ENCODE data around the gene SLC24A3. TPM values are rescaled to one million over a fixed set of nuclear protein-coding genes. Genes with fewer than 3 reads are reported as not detected.

The SLC24A3 gene
- total RNA-seq, 2 donors from 2014 or later, result 1.4 to 3.7 TPM

- Histone ChIP-seq H3K36me3 (no peaks in the 10 kb centered on the region), H3K9me3 (no peaks in the 10 kb centered on the region), H3K27ac (no peak overlapping the region), H3K4me3 (no peak overlapping the region), H3K27me3 (no peaks in the 10 kb centered on the region), H3K4me1 (no peaks in the 10 kb centered on the region)
- peak; percentile 21 for DNase-seq (ENCODE audit: low spot score)
- TF ChIP-seq, protein P1, sequence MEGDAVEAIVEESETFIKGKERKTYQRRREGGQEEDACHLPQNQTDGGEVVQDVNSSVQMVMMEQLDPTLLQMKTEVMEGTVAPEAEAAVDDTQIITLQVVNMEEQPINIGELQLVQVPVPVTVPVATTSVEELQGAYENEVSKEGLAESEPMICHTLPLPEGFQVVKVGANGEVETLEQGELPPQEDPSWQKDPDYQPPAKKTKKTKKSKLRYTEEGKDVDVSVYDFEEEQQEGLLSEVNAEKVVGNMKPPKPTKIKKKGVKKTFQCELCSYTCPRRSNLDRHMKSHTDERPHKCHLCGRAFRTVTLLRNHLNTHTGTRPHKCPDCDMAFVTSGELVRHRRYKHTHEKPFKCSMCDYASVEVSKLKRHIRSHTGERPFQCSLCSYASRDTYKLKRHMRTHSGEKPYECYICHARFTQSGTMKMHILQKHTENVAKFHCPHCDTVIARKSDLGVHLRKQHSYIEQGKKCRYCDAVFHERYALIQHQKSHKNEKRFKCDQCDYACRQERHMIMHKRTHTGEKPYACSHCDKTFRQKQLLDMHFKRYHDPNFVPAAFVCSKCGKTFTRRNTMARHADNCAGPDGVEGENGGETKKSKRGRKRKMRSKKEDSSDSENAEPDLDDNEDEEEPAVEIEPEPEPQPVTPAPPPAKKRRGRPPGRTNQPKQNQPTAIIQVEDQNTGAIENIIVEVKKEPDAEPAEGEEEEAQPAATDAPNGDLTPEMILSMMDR (IDR thresholded peaks at IDR 0.05), result no peak
These were observed 71.1 kb downstream of the SLC24A3 start for GRCh38 chr20:19283490-19284025.

DNA sequence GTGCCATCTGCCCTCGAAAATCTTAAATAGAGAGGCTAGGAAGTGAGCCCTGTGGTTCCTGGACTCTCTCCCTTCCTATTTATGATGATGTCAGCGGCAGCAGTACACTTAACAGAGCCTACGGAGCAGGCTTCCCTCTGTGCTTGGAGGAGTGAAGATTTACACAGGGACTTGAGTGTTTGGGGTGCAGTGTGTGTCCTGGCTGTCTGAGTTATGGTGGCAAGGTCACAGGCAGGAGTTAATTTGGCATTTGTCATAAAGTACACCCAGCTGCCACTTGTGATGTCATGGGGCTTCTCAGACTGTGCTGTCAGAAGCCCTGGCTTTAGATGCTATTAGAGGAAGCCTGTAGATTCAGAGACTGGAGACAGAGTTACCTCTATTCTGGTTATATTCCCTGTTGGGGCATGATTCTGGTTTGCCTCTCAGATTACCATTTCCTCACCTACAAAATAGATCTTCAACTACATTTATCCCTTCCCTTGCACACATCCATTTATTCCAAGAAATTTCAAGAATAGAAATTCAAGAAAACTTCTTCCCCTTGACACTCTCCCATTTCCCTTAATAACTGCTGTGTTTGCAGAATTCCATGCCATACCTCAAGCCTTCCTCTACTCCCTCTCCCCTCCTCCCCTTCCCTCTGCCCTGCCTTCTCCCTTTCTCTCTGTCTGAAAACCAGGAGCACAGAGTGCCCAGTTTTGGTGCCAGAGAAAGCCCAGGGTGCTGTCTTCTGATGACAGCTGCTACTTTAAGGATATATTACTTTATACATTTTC lies 72.1 kb downstream of the SLC24A3 start:
- TF ChIP-seq, protein P1 (IDR thresholded peaks at IDR 0.05), result no peak
- Histone ChIP-seq H3K9me3 (no peaks in the 10 kb centered on the region), H3K36me3 (no peaks in the 10 kb centered on the region), H3K4me3 (no peak overlapping the region), H3K27me3 (no peaks in the 10 kb centered on the region), H3K27ac (no peak overlapping the region), H3K4me1 (no peaks in the 10 kb centered on the region)
- peak; percentile 52 for DNase-seq (ENCODE audit: low spot score)

DNA sequence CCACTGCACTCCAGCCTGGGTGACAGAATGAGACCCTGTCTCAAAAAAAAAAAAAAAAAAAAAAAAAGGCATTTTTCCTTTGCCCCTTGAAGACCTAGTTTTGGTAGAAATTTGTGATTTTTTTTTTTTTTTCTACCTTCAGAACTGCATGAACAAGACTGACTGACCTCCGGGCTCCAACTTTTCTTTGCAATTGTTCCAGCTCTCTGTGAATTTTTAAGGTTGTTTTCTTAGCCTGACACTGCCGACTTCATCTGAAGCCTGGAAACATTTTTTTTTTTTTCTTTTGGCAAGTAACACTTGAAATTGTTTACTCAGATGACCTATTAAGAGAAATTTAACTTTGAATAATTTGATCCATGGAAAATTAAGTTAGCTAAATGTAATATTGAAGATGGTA lies 73.0 kb downstream of the SLC24A3 start:
- TF ChIP-seq, protein P1 (IDR thresholded peaks at IDR 0.05), result no peak
- Histone ChIP-seq H3K36me3 (no peaks in the 10 kb centered on the region), H3K27ac (no peak overlapping the region), H3K4me1 (no peaks in the 10 kb centered on the region), H3K4me3 (no peak overlapping the region), H3K27me3 (no peaks in the 10 kb centered on the region), H3K9me3 (no peaks in the 10 kb centered on the region)
- DNase-seq (ENCODE audit: low spot score), result peak; percentile 50

- no peak for DNase-seq (ENCODE audit: low spot score)
- no peaks in the 10 kb centered on the region for H3K27me3 ChIP-seq
- H3K4me1 ChIP-seq, result no peaks in the 10 kb centered on the region
These were observed 75.6 kb downstream of the SLC24A3 start for GRCh38 chr20:19288061-19288460.

GRCh38 chr20:19288636-19289035 lies 76.2 kb downstream of the SLC24A3 start:
- Histone ChIP-seq H3K4me1 (no peaks in the 10 kb centered on the region), H3K27me3 (no peaks in the 10 kb centered on the region), H3K4me3 (no peak overlapping the region), H3K9me3 (no peaks in the 10 kb centered on the region), H3K27ac (no peak overlapping the region), H3K36me3 (no peaks in the 10 kb centered on the region)
- TF ChIP-seq, protein P1 (IDR thresholded peaks at IDR 0.05), result no peak
- DNase-seq (ENCODE audit: low spot score), result no peak

More at GRCh38 chr20:19288061-19288460, 75.6 kb downstream of the SLC24A3 start:
- TF ChIP-seq, protein P1 (IDR thresholded peaks at IDR 0.05), result no peak
- Histone ChIP-seq H3K4me3 (no peak overlapping the region), H3K27ac (no peak overlapping the region), H3K9me3 (no peaks in the 10 kb centered on the region), H3K36me3 (no peaks in the 10 kb centered on the region)
